GM12864 (cell line): ENCODE data around the gene TMEM132D.

Experiments used
- DNase-seq: peaks from one replicate; pipeline ENCODE4 v3.0.0-alpha.2; 2011; ENCODE audit warnings: low read depth
- H3K4me3 ChIP-seq: 2 replicates; pipeline ENCODE4 v1.5.1; 2011; ENCODE audit warnings: mild to moderate bottlenecking, low read depth, low read length, control low read depth
- CTCF ChIP-seq: IDR thresholded peaks from 2 replicates; pipeline ENCODE4 v1.5.1; 2011; ENCODE audit warnings: low read depth, mild to moderate bottlenecking, moderate library complexity, low read length, control low read depth, inconsistent platforms; ENCODE audit errors: missing control alignments

The TMEM132D gene

GRCh38 chr12:129332286-129332685 lies 571.5 kb downstream of the TMEM132D start:
- no peak for DNase-seq
- H3K4me3 ChIP-seq, result no peak overlapping the region
- no peak for TF ChIP-seq CTCF

GRCh38 chr12:129331356-129332085 lies 572.3 kb downstream of the TMEM132D start:
- TF ChIP-seq CTCF, result no peak
- no peak overlapping the region for H3K4me3 ChIP-seq
- no peak for DNase-seq

- no peak for TF ChIP-seq CTCF
- no peak for DNase-seq
- no peak overlapping the region for H3K4me3 ChIP-seq
Measured at GRCh38 chr12:129328235-129328634, 575.6 kb downstream of the TMEM132D start.

GRCh38 chr12:129325566-129325965 lies 578.3 kb downstream of the TMEM132D start:
- DNase-seq, result no peak
- TF ChIP-seq CTCF, result no peak
- no peak overlapping the region for H3K4me3 ChIP-seq

GRCh38 chr12:129312048-129312447 lies 591.8 kb downstream of the TMEM132D start:
- DNase-seq, result no peak
- no peak for TF ChIP-seq CTCF
- H3K4me3 ChIP-seq, result no peak overlapping the region

- no peak for DNase-seq
- no peak for TF ChIP-seq CTCF
- no peak overlapping the region for H3K4me3 ChIP-seq
Measured at GRCh38 chr12:129310346-129310745, 593.5 kb downstream of the TMEM132D start.

- no peak overlapping the region for H3K4me3 ChIP-seq
- no peak for DNase-seq
- no peak for TF ChIP-seq CTCF
Measured at GRCh38 chr12:129305851-129306250, 598.0 kb downstream of the TMEM132D start.
